G401 (cell line): ENCODE results near the gene PEX11G. TPM values are rescaled to one million over a fixed set of nuclear protein-coding genes. Genes with fewer than 3 reads are reported as not detected.
A peak's percentile ranks its signal among the peaks of the same experiment; 100 is the strongest.

Source experiments
- DNase-seq: peaks from one replicate; pipeline ENCODE4 v3.0.0-alpha.2; 2015; ENCODE audit warnings: low spot score
- in situ Hi-C: cut with HindIII; loops from 2 replicates; pipeline ENCODE4 v1.10.0; 2016; ENCODE audit warnings: low sequenced_read_pairs, mixed read lengths
- total RNA-seq: library from RNA; depleted of rRNA; stranded (reverse); fragments of >200 nt; shearing (Covaris generic); gene quantifications from 2 replicates; pipeline ENCODE4 v1.2.3, GENCODE V29; 2014

The PEX11G gene
- total RNA-seq, 1 experiment from 2014 or later, result 6.6 TPM

GRCh38 chr19:7502552-7502951 is 13.7 kb upstream of the PEX11G start:
- in situ Hi-C loops, result no loop called here
- DNase-seq, result no peak

- in situ Hi-C loops, result no loop called here
- peak; percentile 90 for DNase-seq
Observed at GRCh38 chr19:7500811-7501450, 12.1 kb upstream of the PEX11G start.

GRCh38 chr19:7497292-7497691 is 8.5 kb upstream of the PEX11G start:
- in situ Hi-C loops, result no loop called here
- DNase-seq, result no peak

- in situ Hi-C loops, result no loop called here
- DNase-seq, result peak; percentile 19
Observed at GRCh38 chr19:7494416-7495098, 5.7 kb upstream of the PEX11G start.

GRCh38 chr19:7492558-7492957 is 3.7 kb upstream of the PEX11G start:
- no peak for DNase-seq
- in situ Hi-C loops, result no loop called here

GRCh38 chr19:7492142-7492541 is 3.3 kb upstream of the PEX11G start:
- in situ Hi-C loops, result no loop called here
- no peak for DNase-seq

- no peak for DNase-seq
- in situ Hi-C loops, result no loop called here
Observed at GRCh38 chr19:7489609-7490044, 792 bp upstream of the PEX11G start.

DNA sequence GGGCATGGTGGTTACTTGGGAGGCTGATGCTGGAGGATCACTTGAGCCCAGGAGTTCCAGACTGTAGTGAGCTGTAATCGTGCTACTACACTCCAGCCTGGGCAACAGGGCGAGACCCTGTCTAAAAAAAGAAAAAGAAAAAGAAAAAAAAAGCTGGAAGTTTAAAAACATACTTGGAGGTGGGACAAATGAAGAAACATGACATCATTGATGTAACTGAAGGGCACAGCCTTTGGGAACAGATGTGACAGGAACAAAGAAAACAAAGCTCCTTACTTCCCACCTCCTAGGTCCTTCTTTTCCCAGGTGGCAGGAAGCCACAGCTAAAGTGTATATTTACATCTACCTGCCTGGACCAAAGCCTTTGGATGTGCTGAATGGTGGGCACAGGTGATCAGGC is 1.9 kb downstream of the PEX11G start:
- in situ Hi-C loops, result no loop called here
- no peak for DNase-seq

- DNase-seq, result no peak
- in situ Hi-C loops, result no loop called here
Observed at GRCh38 chr19:7483720-7484201, 5.1 kb downstream of the PEX11G start.

DNA sequence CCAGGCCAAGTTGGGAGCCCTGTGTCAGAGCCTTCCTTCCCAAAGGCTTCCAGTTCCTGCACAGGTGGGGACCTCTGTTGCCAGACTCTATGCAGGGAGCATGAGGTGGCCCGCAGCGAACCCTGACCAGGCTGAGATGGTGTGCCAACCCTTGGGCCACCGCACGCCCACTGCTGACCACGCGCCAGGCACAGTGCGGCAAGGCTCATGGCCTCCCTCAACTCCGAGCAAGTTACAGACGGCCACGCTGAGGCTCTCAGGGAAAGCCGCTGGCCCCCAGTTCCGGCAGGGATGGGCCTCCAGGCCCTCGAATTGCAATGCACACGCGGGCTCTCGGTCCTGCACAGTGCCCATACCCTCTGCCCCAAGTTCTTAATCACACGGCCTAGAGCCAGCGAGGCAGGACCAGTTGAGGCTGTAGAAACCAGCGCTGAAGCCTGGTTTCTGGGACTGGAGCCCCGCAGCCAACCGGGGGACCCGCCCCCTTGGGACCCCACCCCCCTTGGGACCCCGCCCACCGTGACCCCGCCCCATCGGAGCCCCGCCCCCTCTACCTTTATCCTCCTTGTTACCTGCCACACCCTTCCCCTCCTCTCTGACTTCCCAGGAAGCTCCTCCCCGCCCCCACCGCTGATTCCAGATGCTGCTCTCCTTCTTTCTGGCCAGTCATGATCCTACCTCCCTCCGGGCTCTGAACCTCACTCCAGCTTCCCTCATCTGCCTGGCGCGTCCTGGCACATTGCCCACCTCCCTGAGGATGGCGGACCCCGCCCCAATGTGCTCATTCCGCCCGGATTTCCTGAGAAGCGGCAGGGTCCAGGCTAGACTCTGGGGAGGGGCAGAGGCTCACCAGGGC is 6.0 kb downstream of the PEX11G start:
- DNase-seq, result no peak
- in situ Hi-C loops, result no loop called here

DNA sequence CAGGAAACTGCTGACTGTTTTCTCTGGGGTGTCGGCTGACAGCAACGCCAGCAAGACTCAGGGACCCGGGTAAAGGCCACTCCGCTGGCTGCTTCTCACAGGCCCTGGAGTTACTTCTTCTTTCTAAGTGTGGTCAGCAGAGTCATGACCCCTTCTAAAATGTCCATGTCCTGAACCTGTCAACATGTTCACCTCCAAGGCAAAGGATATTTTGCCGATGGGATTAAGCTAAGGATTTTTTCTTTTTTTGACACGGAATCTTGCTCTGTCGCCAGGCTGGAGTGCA is 7.9 kb downstream of the PEX11G start:
- in situ Hi-C loops, result no loop called here
- no peak for DNase-seq

DNA sequence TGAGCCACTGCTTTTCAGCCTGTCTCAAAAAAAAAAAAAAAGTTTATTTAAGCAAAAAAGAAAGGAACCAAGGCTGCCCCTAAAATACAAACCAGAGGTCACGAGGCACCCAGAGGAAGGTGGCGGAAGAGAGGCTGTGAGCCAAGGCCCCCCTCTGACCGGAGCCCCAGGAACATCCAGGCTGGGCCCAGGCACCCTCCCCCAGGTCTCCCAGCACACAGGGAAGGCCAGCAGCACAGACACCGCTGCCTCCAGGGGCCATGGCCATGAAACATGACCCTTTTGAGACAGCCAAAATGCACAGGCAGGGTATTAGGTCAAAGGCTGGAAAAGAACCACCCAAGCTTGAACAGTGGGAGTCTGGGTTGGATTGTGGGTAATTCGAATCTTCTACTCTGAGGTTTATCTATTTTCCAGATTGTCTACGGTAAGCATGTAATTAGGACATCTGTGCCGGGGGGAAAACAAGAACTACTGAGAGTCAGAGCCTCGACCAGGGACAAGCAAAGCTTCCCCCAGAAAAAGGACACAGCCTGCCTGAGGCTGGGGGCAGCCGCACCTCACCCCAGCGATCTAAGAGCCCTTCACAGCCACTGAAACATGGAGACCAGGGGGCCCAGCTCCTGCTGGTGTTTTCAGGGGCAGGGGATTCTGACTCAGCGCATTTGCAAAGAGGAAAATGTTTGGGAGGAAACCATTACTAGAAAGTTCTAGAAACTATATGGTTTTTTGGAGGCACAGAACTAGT is 8.4 kb downstream of the PEX11G start:
- no peak for DNase-seq
- in situ Hi-C loops, result no loop called here

DNA sequence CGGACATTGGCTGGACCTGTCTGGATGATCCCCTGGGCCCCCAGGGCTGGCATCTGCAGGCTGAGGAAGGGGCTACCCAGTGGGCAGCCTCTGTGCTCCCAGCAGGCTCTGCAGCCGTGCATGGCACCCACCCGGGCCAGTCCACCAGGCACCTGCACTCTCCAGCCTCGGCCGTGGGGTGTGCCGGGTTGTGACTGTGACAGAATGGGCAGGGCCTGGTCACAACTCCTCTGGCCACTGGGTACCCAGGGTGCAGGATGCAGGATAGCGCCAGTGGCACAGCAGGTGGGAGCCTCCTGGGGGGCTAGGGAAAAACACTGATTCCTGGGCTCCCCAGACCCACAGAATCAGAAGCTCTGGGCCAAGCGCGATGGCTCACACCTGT is 10.0 kb downstream of the PEX11G start:
- DNase-seq, result no peak
- in situ Hi-C loops, result no loop called here

- in situ Hi-C loops, result no loop called here
- DNase-seq, result no peak
Observed at GRCh38 chr19:7478173-7478842, 10.5 kb downstream of the PEX11G start.

DNA sequence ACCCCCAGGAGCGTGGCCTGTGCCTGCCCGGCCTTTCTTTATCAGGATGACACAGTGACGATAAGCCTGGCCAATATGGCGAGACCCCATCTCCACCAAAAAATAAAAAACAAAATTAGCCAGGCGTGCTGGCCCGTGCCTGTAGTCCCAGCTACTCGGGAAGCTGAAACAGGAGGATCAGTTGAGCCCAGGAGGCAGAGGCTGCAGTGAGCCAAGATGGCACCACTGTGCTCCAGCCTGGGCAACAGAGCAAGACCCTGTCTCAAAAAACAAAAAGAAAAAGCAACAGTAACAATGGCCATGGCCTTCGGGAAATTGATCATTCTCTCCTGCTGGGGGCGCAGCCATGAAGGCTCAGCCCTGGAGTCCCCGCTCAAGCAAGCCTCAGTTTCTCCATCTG is 11.1 kb downstream of the PEX11G start:
- DNase-seq, result no peak
- in situ Hi-C loops, result no loop called here

GRCh38 chr19:7476777-7477494 is 11.9 kb downstream of the PEX11G start:
- in situ Hi-C loops, result no loop called here
- DNase-seq, result peak; percentile 17

- no peak for DNase-seq
- in situ Hi-C loops, result no loop called here
Observed at GRCh38 chr19:7476241-7476640, 12.6 kb downstream of the PEX11G start.

DNA sequence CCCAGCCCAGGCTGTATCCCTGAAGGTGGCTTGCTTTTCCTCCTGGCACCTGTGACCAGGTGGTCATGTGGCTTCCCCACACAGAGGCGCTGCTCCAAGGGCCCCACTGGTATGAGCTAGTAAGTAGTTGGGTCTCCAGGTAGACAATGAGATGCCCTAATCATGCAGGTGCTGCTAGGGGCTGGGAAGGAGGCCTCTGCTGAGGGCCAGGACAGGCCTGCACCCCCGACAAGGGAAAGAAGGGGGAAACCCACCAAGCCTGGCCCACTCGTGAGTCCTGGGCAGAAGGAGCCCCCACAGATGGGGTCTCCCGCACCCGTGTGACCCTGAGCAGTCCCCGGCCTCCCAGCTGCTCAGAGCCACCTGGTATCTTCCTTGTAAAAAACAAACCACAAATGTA is 13.2 kb downstream of the PEX11G start:
- no peak for DNase-seq
- in situ Hi-C loops, result no loop called here
